GM12874 (cell line): ENCODE data around the gene RBM17.

ENCODE experiments used
- TF ChIP-seq, protein P1 (sequence below): IDR thresholded peaks from 2 replicates; pipeline ENCODE4 v1.5.1; 2011; ENCODE audit warnings: low read depth, mild to moderate bottlenecking, control low read depth, low read length, moderate library complexity; ENCODE audit not compliant: insufficient read depth

RBM17 gene

GRCh38 chr10:6143181-6143580 is 54.3 kb downstream of the RBM17 start:
- TF ChIP-seq, protein P1, sequence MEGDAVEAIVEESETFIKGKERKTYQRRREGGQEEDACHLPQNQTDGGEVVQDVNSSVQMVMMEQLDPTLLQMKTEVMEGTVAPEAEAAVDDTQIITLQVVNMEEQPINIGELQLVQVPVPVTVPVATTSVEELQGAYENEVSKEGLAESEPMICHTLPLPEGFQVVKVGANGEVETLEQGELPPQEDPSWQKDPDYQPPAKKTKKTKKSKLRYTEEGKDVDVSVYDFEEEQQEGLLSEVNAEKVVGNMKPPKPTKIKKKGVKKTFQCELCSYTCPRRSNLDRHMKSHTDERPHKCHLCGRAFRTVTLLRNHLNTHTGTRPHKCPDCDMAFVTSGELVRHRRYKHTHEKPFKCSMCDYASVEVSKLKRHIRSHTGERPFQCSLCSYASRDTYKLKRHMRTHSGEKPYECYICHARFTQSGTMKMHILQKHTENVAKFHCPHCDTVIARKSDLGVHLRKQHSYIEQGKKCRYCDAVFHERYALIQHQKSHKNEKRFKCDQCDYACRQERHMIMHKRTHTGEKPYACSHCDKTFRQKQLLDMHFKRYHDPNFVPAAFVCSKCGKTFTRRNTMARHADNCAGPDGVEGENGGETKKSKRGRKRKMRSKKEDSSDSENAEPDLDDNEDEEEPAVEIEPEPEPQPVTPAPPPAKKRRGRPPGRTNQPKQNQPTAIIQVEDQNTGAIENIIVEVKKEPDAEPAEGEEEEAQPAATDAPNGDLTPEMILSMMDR, result no peak

DNA sequence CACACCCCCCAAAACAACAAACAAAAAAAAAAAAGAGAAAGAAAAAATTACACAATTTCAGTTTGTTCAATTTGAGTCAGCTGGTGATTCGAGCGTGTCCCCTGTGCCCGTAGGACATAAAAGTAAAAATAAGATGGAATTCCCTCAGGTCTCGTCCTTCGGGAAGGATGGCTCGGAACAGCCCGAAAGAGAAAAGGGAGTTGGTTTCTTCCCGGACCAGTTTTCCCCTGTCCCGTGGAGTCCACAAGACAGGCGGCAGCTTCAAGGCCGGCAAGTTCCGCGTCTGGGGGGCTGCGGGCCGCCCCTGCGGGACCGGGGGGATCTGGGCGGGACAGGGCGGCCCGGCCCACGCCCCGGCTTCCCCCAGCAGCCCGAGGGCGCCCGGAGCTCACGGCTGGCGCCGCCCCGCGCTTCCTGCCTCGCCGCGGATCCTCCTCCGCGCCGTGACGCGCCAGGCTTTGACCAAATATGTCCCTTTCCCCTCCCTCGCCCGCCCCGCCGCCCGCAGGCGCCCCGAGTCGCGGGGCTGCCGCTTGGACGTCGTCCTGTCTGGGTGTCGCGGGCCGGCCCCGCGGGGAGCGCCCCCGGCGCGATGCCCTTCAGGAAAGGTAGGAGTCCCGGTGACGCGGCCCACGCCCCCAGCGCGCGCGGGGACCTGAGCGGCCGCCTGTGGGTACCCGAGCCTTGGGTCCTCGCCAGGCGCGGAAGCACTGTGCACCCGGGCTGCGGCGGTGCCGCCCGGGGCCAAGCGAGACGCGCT is 55.8 kb downstream of the RBM17 start:
- TF ChIP-seq, protein P1, result no peak

- TF ChIP-seq, protein P1, result 0 out of 2 replicates have a peak, but pooled peaks have one; percentile 0
These were observed 56.5 kb downstream of the RBM17 start for GRCh38 chr10:6145166-6145987.

GRCh38 chr10:6146013-6146785 is 57.4 kb downstream of the RBM17 start:
- TF ChIP-seq, protein P1, result no peak

- TF ChIP-seq, protein P1, result no peak
These were observed 58.1 kb downstream of the RBM17 start for GRCh38 chr10:6146921-6147320.

DNA sequence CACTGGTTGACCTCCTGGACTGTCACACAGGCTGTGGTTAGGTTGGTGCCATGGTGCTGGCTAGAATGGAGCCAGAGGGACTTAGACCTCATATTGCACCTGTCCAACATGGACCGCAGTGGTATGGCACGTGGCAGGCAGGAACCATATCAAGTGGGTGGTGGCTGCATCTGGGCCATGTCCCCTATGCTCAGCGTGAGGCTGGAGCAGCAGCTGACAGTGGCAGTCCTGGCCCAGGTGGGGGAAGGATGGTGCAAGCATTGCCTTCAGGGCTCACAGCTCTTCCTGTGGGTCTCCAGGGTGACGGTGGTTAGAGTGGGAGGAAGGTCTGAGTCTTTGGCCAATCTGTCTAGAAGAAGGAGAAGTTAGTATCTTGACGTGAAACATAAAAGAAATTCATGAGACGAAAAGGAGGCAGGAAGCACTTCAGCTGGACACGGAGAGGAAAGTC is 59.4 kb downstream of the RBM17 start:
- TF ChIP-seq, protein P1, result no peak

DNA sequence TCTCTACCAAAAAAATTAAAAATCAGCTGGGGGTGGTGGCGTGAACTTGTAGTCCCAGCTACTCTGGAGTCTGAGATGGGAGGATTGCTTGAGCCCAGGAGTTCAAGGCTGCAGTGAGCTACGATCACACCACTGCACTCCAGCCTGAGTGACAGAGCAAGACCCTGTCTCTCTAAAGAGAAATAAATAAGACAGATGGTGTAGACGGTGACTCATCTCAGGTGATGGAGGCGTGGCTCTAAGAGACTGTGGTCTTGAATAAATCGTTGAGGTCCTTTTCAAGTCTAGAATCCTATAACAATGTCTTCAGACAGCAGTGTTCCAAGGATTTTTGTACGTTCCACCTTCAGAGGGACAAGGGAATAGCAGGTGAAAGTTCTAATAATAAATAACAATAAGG is 60.1 kb downstream of the RBM17 start:
- TF ChIP-seq, protein P1, result no peak
